H9 (cell line): Measurements from ENCODE around the gene TESPA1. TPM values are rescaled to one million over a fixed set of nuclear protein-coding genes. Genes with fewer than 3 reads are reported as not detected.

Experiments
- DNase-seq: peaks from one replicate; pipeline ENCODE4 v3.0.0-alpha.2; 2017
- H2AFZ ChIP-seq: one replicate; pipeline ENCODE4 v1.6.1; 2013; ENCODE audit warnings: mild to moderate bottlenecking, low read length, control low read depth, moderate library complexity
- H2AK5ac ChIP-seq: 2 replicates; pipeline ENCODE4 v1.6.1; 2013; ENCODE audit warnings: low read length, control low read depth, mixed read lengths; ENCODE audit not compliant: insufficient read length
- H2BK120ac ChIP-seq: one replicate; pipeline ENCODE4 v1.6.1; 2013; ENCODE audit warnings: low read depth, mild to moderate bottlenecking, low read length, control low read depth, inconsistent platforms; ENCODE audit not compliant: poor library complexity, severe bottlenecking
- H2BK12ac ChIP-seq: 2 replicates; pipeline ENCODE4 v1.6.1; 2013; ENCODE audit warnings: low read length, control low read depth, mixed read lengths, low read depth; ENCODE audit not compliant: insufficient read length
- H2BK15ac ChIP-seq: 2 replicates; pipeline ENCODE4 v1.6.1; 2013; ENCODE audit warnings: low read depth, low read length, control low read depth
- H2BK20ac ChIP-seq: one replicate; pipeline ENCODE4 v1.6.1; 2013; ENCODE audit warnings: low read depth, mild to moderate bottlenecking, low read length, control low read depth, inconsistent platforms; ENCODE audit not compliant: poor library complexity, severe bottlenecking
- H2BK5ac ChIP-seq: 2 replicates; pipeline ENCODE4 v1.6.1; 2013; ENCODE audit warnings: low read length, control low read depth, mixed read lengths; ENCODE audit not compliant: insufficient read length
- H3K14ac ChIP-seq: 2 replicates; pipeline ENCODE4 v1.6.1; 2013; ENCODE audit warnings: low read length, control low read depth; ENCODE audit not compliant: insufficient read depth
- H3K18ac ChIP-seq: 2 replicates; pipeline ENCODE4 v1.6.1; 2013; ENCODE audit warnings: low read depth, mild to moderate bottlenecking, mixed read lengths, low read length, control low read depth; ENCODE audit not compliant: insufficient read length
- H3K23ac ChIP-seq: 2 replicates; pipeline ENCODE4 v1.6.1; 2013; ENCODE audit warnings: low read length, control low read depth, mixed read lengths, low read depth; ENCODE audit not compliant: insufficient read length
- H3K23me2 ChIP-seq: 2 replicates; pipeline ENCODE4 v1.6.1; 2013; ENCODE audit warnings: low read depth, mild to moderate bottlenecking, mixed read lengths, low read length, control low read depth; ENCODE audit not compliant: insufficient read length, poor library complexity, severe bottlenecking
- H3K27ac ChIP-seq: 2 replicates; pipeline ENCODE4 v1.5.1; 2013; ENCODE audit warnings: low read length, control low read depth, mixed read lengths, low read depth; ENCODE audit not compliant: insufficient read length
- H3K27me3 ChIP-seq: 2 replicates; pipeline ENCODE4 v1.6.1; 2013; ENCODE audit warnings: low read length, control low read depth, inconsistent platforms; ENCODE audit not compliant: insufficient read depth
- H3K4ac ChIP-seq: 2 replicates; pipeline ENCODE4 v1.6.1; 2013; ENCODE audit warnings: low read depth, mild to moderate bottlenecking, control low read depth, inconsistent platforms, low read length, moderate library complexity
- H3K4me1 ChIP-seq: 2 replicates; pipeline ENCODE4 v1.6.1; 2013; ENCODE audit warnings: low read length, control low read depth, inconsistent platforms; ENCODE audit not compliant: insufficient read depth
- H3K4me2 ChIP-seq: 2 replicates; pipeline ENCODE4 v1.6.1; 2013; ENCODE audit warnings: low read length, control low read depth, mixed read lengths; ENCODE audit not compliant: insufficient read length, insufficient read depth
- H3K56ac ChIP-seq: 2 replicates; pipeline ENCODE4 v1.6.1; 2013; ENCODE audit warnings: low read depth, mild to moderate bottlenecking, mixed read lengths, low read length, control low read depth; ENCODE audit not compliant: insufficient read length
- H3K79me1 ChIP-seq: 2 replicates; pipeline ENCODE4 v1.6.1; 2013; ENCODE audit warnings: low read depth, mild to moderate bottlenecking, moderate library complexity, low read length, control low read depth, inconsistent platforms; ENCODE audit not compliant: insufficient read depth, poor library complexity, severe bottlenecking
- H3K79me2 ChIP-seq: 2 replicates; pipeline ENCODE4 v1.6.1; 2013; ENCODE audit warnings: low read length, control low read depth, inconsistent platforms; ENCODE audit not compliant: insufficient read depth
- H3K9ac ChIP-seq: 2 replicates; pipeline ENCODE4 v1.6.1; 2013; ENCODE audit warnings: low read length, control low read depth, mixed read lengths; ENCODE audit not compliant: insufficient read length; ENCODE audit errors: extremely low read depth
- H3K9me3 ChIP-seq: one replicate; pipeline ENCODE4 v1.6.1; 2013; ENCODE audit warnings: low read depth, low read length, inconsistent platforms; ENCODE audit not compliant: control insufficient read depth
- H3T11ph ChIP-seq: one replicate; pipeline ENCODE4 v1.6.1; 2013; ENCODE audit warnings: mild to moderate bottlenecking, low read length, control low read depth, inconsistent platforms
- H4K20me1 ChIP-seq: one replicate; pipeline ENCODE4 v1.6.1; 2013; ENCODE audit not compliant: control insufficient read depth, insufficient read length, insufficient read depth
- H4K5ac ChIP-seq: 2 replicates; pipeline ENCODE4 v1.6.1; 2013; ENCODE audit warnings: low read depth, mild to moderate bottlenecking, mixed read lengths, low read length, control low read depth; ENCODE audit not compliant: insufficient read length
- H4K8ac ChIP-seq: replicated peaks from 2 replicates; pipeline ENCODE4 v1.6.1; 2013; ENCODE audit warnings: low read length, control low read depth, mixed read lengths, low read depth; ENCODE audit not compliant: insufficient read length
- H4K91ac ChIP-seq: 2 replicates; pipeline ENCODE4 v1.6.1; 2013; ENCODE audit warnings: low read depth, mild to moderate bottlenecking, moderate library complexity, mixed read lengths, low read length, control low read depth; ENCODE audit not compliant: insufficient read length
- H3K27ac Mint-ChIP-seq, 3 experiments: 2 replicates in 2 of 3; 3 replicates in 1 of 3; pipeline ENCODE4 v1.8.0; 2020 to 2021; ENCODE audit warnings: mixed read lengths in 3 of 3, mild to moderate bottlenecking in 1 of 3, moderate library complexity in 1 of 3
- H3K27me3 Mint-ChIP-seq: 2 replicates; pipeline ENCODE4 v1.8.0; 2021; ENCODE audit warnings: low read depth, mild to moderate bottlenecking, moderate library complexity, mixed read lengths
- H3K36me3 Mint-ChIP-seq, 3 experiments: 2 replicates in 2 of 3; 3 replicates in 1 of 3; pipeline ENCODE4 v1.8.0; 2020 to 2021; ENCODE audit warnings: low read depth in 3 of 3, mixed read lengths in 3 of 3; ENCODE audit not compliant: insufficient read depth in 1 of 3
- H3K4me1 Mint-ChIP-seq, 2 experiments: 2 replicates each; pipeline ENCODE4 v1.8.0; 2020; ENCODE audit warnings: mixed read lengths in 2 of 2
- H3K4me3 Mint-ChIP-seq, 2 experiments: 2 replicates in 1 of 2; 3 replicates in 1 of 2; pipeline ENCODE4 v1.8.0; 2020 to 2021; ENCODE audit warnings: mild to moderate bottlenecking in 2 of 2, mixed read lengths in 2 of 2, moderate library complexity in 1 of 2
- H3K9me3 Mint-ChIP-seq, 2 experiments: 2 replicates in 1 of 2; 3 replicates in 1 of 2; pipeline ENCODE4 v1.8.0; 2020; ENCODE audit warnings: mild to moderate bottlenecking in 2 of 2, mixed read lengths in 2 of 2, moderate library complexity in 1 of 2
- CTCF ChIP-seq: fragments of 200-600 bp; sonication (generic); conservative IDR thresholded peaks from 3 replicates; pipeline ENCODE4 v1.8.0; 2021; ENCODE audit warnings: antibody characterized with exemption, mild to moderate bottlenecking
- WGBS: extraction: QIAGEN DNeasy Blood & Tissue Kit; methylation state at CpG from one replicate; pipeline ENCODE4 v1.1.7; 2013; ENCODE audit warnings: missing lambda C conversion rate, low lambda C conversion rate, mixed read lengths; ENCODE audit not compliant: insufficient read length; ENCODE audit errors: extremely low coverage; 5-methylcytosine and 5-hydroxymethylcytosine counted together
- long read RNA-seq: library from polyadenylated mRNA; unstranded; transcript quantifications from one replicate; pipeline ENCODE4 v2.0.0, GENCODE V29; 2020
- total RNA-seq: library from RNA; stranded (reverse); gene quantifications from 2 replicates; pipeline ENCODE4 v1.2.1, GENCODE V29; 2021

TESPA1 gene
- total RNA-seq, result not detected in 2 replicates
- long read RNA-seq, result 0 reads

- DNase-seq, result no peak
- Histone ChIP-seq H4K20me1 (no peaks in the 10 kb centered on the region), H3K9me3 (no peaks in the 10 kb centered on the region), H2BK5ac (no peak within 1 kb of the TSS), H3K23me2 (no peaks in the 10 kb centered on the region), H3K4me2 (no peak within 1 kb of the TSS), H4K5ac (no peak within 1 kb of the TSS), H3K27ac (no peak within 1 kb of the TSS), H3K9ac (no peak within 1 kb of the TSS), H2AK5ac (no peak within 1 kb of the TSS), H4K91ac (no peak within 1 kb of the TSS), H3K56ac (no peak within 1 kb of the TSS), H2BK20ac (no peak within 1 kb of the TSS), H3K23ac (no peak within 1 kb of the TSS), H2BK12ac (no peak within 1 kb of the TSS), H3K4ac (no peak within 1 kb of the TSS), H3K79me2 (no peaks in the 10 kb centered on the region), H3K4me1 (no peaks in the 10 kb centered on the region), H2AFZ (no peak within 1 kb of the TSS), H3K18ac (no peak within 1 kb of the TSS), H3K27me3 (no peaks in the 10 kb centered on the region), H3T11ph (no peak within 1 kb of the TSS), H2BK15ac (no peak within 1 kb of the TSS), H4K8ac (no peak within 1 kb of the TSS), H3K79me1 (no peaks in the 10 kb centered on the region), H3K14ac (no peak within 1 kb of the TSS), H2BK120ac (no peak within 1 kb of the TSS)
- no peaks in the 10 kb centered on the region for H3K36me3 Mint-ChIP-seq
- H3K27me3 Mint-ChIP-seq, result peaks cover 2% of the 10 kb centered on the region
- no peak within 1 kb of the TSS for H3K4me3 Mint-ChIP-seq
- no CpG with 5 or more reads among the region's 12 CpGs for WGBS
- no peak within 1 kb of the TSS for H3K27ac Mint-ChIP-seq
- H3K4me1 Mint-ChIP-seq, result no peaks in the 10 kb centered on the region
- no peaks in the 10 kb centered on the region; a peak in 1 of 5 replicates for H3K9me3 Mint-ChIP-seq
- TF ChIP-seq CTCF, result no peak
Observed at GRCh38 chr12:54984658-54985376, at the start of gene TESPA1. Gene TESPA1, minus strand, starts transcription at chr12:54984762. Its CDS starts 10,200 bp downstream, at chr12:54974562.
